GM21526 (cell line): Measurements from ENCODE around the gene CSF1.
"Not testable (repeated sequence)": the region's sequence is repeated elsewhere in the genome, so short reads cannot be mapped to it uniquely, and the experiment has no call there.

Experiments
- ATAC-seq: cut with Tn5 transposase; IDR thresholded peaks from one replicate; pipeline ENCODE4 v1.9.1; 2021; ENCODE audit warnings: moderate library complexity; ENCODE audit not compliant: unreplicated experiment, low FRiP score

The CSF1 gene

GRCh38 chr1:109932679-109933078 is 22.0 kb downstream of the CSF1 start:
- ATAC-seq, result no peak

- no peak for ATAC-seq
These were observed 23.4 kb downstream of the CSF1 start for GRCh38 chr1:109933856-109934711.

GRCh38 chr1:109935451-109935900 is 24.8 kb downstream of the CSF1 start:
- ATAC-seq, result no peak

- no peak for ATAC-seq
These were observed 27.1 kb downstream of the CSF1 start for GRCh38 chr1:109937738-109938137.

- no peak for ATAC-seq
These were observed 27.9 kb downstream of the CSF1 start for GRCh38 chr1:109938556-109938955.

- no peak for ATAC-seq
These were observed 31.8 kb downstream of the CSF1 start for GRCh38 chr1:109942434-109942833.

- ATAC-seq, result no peak
These were observed 33.9 kb downstream of the CSF1 start for GRCh38 chr1:109944541-109944940.

- ATAC-seq, result no peak
These were observed 35.9 kb downstream of the CSF1 start for GRCh38 chr1:109946511-109946910.

GRCh38 chr1:109947582-109948284 is 37.1 kb downstream of the CSF1 start:
- no peak for ATAC-seq

- no peak for ATAC-seq
These were observed 37.6 kb downstream of the CSF1 start for GRCh38 chr1:109948285-109948630.

- ATAC-seq, result no peak
These were observed 39.4 kb downstream of the CSF1 start for GRCh38 chr1:109950038-109950437.

- no peak for ATAC-seq
These were observed 39.9 kb downstream of the CSF1 start for GRCh38 chr1:109950509-109950908.

GRCh38 chr1:109951501-109951900 is 40.9 kb downstream of the CSF1 start:
- ATAC-seq, result not testable (repeated sequence)

- ATAC-seq, result no peak
These were observed 43.4 kb downstream of the CSF1 start for GRCh38 chr1:109954041-109954512.

GRCh38 chr1:109959632-109959973 is 49.0 kb downstream of the CSF1 start:
- no peak for ATAC-seq

GRCh38 chr1:109959974-109960744 is 49.5 kb downstream of the CSF1 start:
- ATAC-seq, result no peak

GRCh38 chr1:109960745-109961094 is 50.1 kb downstream of the CSF1 start:
- no peak for ATAC-seq

- no peak for ATAC-seq
These were observed 53.2 kb downstream of the CSF1 start for GRCh38 chr1:109963864-109964263.

- no peak for ATAC-seq
These were observed 58.6 kb downstream of the CSF1 start for GRCh38 chr1:109969146-109969829.

GRCh38 chr1:109969907-109970306 is 59.3 kb downstream of the CSF1 start:
- no peak for ATAC-seq

GRCh38 chr1:109971559-109971958 is 60.9 kb downstream of the CSF1 start:
- ATAC-seq, result no peak
